NCI-H1048 (cell line): ENCODE measurements around the gene P2RX6.
"Not testable (repeated sequence)": the region's sequence is repeated elsewhere in the genome, so short reads cannot be mapped to it uniquely, and the experiment has no call there.

Source experiments
- DNase-seq: peaks from one replicate; lab custom pipeline; 2025; lab: John Stamatoyannopoulos, UW

The P2RX6 gene

GRCh38 chr22:20994128-20994901, 20.6 kb upstream of the P2RX6 start:
- DNase-seq: no peak

- DNase-seq: no peak
These were observed 20.1 kb upstream of the P2RX6 start for GRCh38 chr22:20994902-20995241.

DNA sequence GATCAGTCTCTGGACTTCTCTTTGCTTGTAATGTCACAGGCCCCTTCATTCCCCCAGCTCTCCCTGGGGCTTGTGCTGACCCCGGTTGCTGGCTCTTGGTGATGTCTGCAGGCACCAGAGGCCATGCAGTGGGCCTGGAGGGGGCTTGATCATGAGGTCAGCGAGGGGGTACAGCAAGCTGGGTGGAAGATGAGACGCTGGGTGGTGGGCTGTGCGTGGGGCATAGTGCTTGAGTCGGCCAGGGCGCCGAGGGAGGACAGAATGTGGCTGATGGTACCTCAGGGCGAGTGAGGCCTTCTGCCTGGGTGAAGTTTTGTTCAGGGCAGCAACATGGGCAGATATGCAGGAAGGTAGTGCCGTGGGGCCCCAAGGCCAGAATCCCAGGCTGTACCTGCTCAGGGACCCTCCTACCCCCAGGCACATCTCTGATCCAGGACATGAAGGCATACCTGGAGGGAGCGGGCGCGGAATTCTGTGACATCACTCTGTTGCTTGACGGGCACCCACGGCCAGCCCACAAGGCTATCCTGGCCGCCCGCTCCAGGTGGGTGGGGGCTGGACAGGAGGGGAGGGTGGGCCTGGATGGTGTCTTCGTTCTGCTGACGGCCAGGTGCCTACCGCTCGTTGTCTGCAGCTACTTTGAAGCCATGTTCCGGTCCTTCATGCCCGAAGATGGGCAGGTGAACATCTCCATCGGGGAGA, 19.5 kb upstream of the P2RX6 start:
- no peak for DNase-seq

DNA sequence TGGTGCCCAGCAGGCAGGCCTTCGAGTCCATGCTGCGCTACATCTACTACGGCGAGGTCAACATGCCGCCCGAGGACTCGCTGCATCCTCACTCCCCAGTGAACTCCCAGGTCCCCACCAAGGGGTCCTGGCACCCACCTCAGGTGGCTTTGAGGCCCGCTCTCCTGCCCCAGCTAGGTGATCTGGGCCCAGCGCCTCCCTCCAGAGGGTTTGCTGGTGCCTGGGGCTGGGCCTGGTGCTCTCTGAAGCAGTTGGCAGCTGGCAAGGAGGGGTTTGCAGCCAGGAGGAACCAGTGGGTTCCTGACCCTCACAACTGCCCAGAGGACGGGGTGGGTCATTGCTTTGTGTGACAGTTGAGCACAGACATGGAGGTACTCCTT, 18.9 kb upstream of the P2RX6 start:
- DNase-seq: no peak

DNA sequence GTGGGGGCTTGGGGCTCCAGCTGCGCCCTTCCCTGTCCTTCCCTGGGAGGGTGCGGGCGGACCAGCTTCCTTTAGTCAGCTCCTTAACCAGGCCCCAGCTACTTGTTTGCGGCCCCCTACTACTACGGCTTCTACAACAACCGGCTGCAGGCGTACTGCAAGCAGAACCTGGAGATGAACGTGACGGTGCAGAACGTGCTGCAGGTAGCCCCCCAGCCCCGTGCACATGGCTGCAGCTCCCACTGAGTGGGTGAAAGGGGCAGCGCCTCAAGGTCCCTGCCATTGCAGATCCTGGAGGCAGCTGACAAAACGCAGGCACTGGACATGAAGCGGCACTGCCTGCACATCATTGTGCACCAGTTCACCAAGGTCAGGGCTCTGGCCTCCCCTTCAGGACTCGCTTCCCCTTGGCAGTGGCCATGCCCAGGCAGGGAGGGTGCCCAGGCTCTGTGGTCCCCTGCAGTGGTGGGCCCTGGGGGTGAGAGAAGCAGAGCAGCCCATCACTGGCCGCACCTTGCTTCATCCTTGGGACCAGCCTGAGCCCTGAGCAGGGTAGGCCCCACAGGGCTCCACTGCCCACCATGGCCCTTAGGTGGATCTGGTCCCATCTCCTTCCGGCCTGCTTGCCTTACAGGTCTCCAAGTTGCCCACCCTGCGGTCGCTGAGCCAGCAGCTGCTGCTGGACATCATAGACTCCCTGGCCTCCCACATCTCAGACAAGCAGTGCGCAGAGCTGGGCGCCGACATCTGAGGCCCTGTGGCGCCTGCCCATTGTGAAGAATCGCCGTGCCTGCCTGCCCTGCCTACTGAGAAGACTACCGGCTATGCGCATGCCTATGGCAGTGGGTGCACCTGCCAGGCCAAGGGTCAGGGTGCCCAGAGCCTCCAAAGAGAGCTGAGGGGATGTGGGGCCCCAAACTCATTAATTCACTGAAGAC, 18.1 kb upstream of the P2RX6 start:
- DNase-seq: no peak

- DNase-seq: no peak
These were observed 17.3 kb upstream of the P2RX6 start for GRCh38 chr22:20997536-20998257.

DNA sequence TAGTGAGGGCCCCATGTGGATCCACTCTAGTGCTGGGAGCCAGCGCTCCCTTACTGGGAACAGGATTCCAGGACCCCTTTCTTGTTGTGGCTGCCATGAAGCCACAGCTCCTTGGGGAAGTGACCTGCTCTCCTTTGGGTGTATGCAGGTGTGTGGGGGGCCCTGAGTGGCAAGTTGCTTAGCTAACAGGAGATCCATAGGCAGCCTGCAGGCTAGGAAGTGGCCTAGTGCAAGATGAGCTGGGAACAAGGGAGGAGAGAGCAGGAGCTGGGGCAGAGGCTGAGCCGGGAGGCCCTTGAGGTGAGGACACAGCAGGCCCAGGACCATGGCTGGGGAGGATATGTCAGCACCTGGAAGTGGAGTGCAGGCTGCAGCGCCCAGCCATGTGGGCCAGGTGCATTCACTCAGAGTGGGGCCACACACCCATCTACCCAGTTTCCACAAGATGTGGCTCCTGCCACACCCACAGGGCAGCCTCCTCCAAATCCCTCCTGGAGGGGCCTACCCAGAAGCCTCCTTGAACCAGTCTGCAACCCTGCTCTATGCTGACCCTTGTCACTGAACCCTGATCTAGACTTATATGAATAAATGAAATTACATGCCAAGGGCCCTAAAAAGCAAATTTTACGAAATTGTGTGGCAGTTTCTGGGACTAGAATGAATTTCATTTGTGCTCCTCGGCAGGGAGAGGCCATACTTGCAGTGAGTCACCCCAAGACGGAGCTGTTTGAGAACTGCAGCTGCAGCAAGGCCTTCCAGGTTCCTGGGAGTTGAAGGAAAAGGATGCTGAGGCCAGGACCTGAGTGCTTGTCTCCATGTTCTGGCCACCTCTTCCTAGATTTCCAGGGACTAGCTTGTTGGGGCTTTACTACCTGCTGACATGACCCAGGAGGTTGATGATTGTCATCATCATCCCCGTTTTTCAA, 16.3 kb upstream of the P2RX6 start:
- no peak for DNase-seq

- no peak for DNase-seq
These were observed 15.4 kb upstream of the P2RX6 start for GRCh38 chr22:20999350-21000206.

DNA sequence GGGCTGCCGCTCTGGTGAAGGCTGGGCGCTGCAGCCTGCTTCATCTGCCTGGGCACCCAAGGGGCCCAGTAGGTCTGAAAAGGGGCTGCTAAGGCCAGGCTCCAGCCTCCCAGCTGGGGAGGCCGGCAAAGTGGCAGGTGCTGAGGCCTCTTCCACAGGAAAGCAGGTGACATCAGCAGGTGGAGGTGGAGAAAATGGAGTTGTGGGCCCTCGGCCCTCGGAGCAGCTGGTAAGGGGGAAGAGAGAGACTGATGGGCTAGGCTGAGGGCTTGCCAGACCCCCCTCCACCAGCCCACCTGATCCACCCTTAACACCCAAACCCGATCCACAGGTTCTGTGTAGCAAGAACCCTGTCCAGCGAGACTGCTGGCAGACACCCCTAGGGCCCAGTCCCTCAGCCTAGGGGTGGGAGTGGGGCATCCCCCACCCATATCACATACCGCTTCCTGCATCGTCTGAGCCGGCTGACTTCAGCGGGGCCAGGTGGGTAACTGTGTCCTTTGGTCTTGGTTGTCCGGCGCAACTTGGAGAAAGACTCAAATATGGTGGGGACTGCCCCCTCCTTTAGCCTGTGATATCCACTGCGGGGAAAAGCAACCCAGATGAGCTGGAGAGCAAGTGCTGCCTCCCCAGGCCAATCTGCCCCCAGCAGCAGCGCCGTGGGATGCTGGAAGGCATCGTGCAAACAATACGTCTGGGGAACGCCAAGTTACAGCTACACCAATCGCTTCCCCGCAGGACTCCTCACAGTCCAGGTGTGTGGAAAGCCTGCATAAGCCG, 14.6 kb upstream of the P2RX6 start:
- DNase-seq: no peak

- no peak for DNase-seq
These were observed 13.9 kb upstream of the P2RX6 start for GRCh38 chr22:21000987-21001600.

- peak; percentile 90 for DNase-seq
These were observed 13.2 kb upstream of the P2RX6 start, which contains the start of gene THAP7 for GRCh38 chr22:21001601-21002325. TSS of gene THAP7 (minus strand) at chr22:21002118. CDS start at chr22:21001911, 207 bp downstream.

DNA sequence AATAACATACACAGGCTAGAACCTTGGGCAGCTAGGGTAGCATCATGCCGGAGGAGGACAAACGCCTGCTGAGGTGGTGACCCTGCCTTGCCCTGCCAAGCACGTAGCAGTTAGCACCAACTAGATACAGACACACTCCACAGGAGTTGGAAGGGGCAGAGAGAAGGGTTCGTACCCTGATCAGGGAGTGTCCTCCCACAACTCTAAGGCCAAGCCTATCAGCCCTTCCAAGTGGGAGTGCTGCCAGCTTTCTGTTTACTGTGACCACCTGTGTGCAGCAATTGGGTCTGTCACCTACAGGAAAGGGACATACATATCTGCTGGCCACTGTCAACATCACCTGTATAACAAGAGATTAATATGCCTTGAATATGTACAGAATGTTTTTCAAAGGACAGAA, 11.2 kb upstream of the P2RX6 start:
- DNase-seq: no peak

DNA sequence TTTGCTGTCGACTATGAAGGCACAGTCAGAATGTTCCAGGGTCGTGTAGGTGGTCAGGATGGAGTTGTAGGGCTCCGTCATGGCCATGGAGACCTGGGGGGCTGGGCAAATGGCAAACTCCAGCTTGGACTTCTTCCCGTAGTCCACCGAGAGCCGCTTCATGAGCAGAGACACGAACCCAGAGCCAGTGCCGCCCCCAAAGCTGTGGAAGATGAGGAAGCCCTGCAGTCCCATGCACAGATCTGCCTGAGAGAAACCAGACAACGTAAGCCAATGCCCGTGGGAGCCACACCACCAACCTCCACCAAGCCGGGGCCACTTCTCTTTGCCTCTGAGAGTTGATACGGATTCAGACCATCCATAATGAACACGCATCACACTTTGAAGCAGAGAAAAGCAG, 5.8 kb upstream of the P2RX6 start:
- not testable (repeated sequence) for DNase-seq

GRCh38 chr22:21009638-21010425, 5.1 kb upstream of the P2RX6 start:
- no peak for DNase-seq

GRCh38 chr22:21010426-21011113, 4.4 kb upstream of the P2RX6 start:
- no peak for DNase-seq
